Upper lobe of left lung (tissue), 6 donors: Measurements from ENCODE around the gene MFSD12. TPM values are rescaled to one million over a fixed set of nuclear protein-coding genes. Genes with fewer than 3 reads are reported as not detected.

Source experiments
- ATAC-seq, 2 donors: fragments of 200-7000 bp; cut with Tn5 transposase; one replicate each; pipeline ENCODE4 v1.9.1; 2022; ENCODE audit warnings: mild to moderate bottlenecking in 2 of 2, moderate library complexity in 2 of 2; ENCODE audit not compliant: low FRiP score in 2 of 2
- DNase-seq, 2 donors: peaks; one replicate each; pipeline ENCODE4 v3.0.0-alpha.2; 2019 to 2020
- H3K27ac ChIP-seq, 4 donors: fragments of 200-600 bp; sonication (generic); one replicate each; pipeline ENCODE4 v1.5.1; 2016 to 2019
- H3K27me3 ChIP-seq, 4 donors: fragments of 200-600 bp; sonication (generic); one replicate each; pipeline ENCODE4 v1.5.1; 2017 to 2019
- H3K36me3 ChIP-seq, 4 donors: fragments of 200-600 bp; sonication (generic); one replicate each; pipeline ENCODE4 v1.5.1; 2016 to 2019
- H3K4me1 ChIP-seq, 4 donors: fragments of 200-600 bp; sonication (generic); one replicate each; pipeline ENCODE4 v1.5.1; 2018 to 2019
- H3K4me3 ChIP-seq, 4 donors: fragments of 200-600 bp; sonication (generic); one replicate each; pipeline ENCODE4 v1.5.1; 2017 to 2019; ENCODE audit warnings: mild to moderate bottlenecking in 2 of 4, moderate library complexity in 1 of 4
- H3K9me3 ChIP-seq, 4 donors: fragments of 200-600 bp; sonication (generic); one replicate each; pipeline ENCODE4 v1.5.1; 2018 to 2019
- CTCF ChIP-seq, 6 experiments: fragments of 450-650 bp in 4 of 6; fragments of 200-600 bp in 2 of 6; sonication (generic) in 2 of 6; IDR thresholded peaks; one replicate each; pipeline ENCODE4 v1.5.1; 2016 to 2019; ENCODE audit warnings: antibody characterized with exemption in 6 of 6
- EP300 ChIP-seq, 4 donors: sonication (generic); formaldehyde crosslinking; IDR thresholded peaks; one replicate each; pipeline ENCODE4 v1.5.1; 2017; ENCODE audit warnings: antibody characterized with exemption in 4 of 4, control low read depth in 2 of 4
- POLR2A ChIP-seq, 4 donors: fragments of 450-650 bp; IDR thresholded peaks; one replicate each; pipeline ENCODE4 v1.5.1; 2016 to 2017; ENCODE audit warnings: antibody characterized with exemption in 4 of 4, mild to moderate bottlenecking in 2 of 4
- POLR2AphosphoS5 ChIP-seq, 2 donors: sonication (generic); formaldehyde crosslinking; IDR thresholded peaks; one replicate each; pipeline ENCODE4 v1.5.1; 2017; ENCODE audit warnings: antibody characterized with exemption in 2 of 2
- WGBS, 2 donors: methylation state at CpG; one replicate each; pipeline ENCODE4 v1.1.5; 2017 to 2018; 5-methylcytosine and 5-hydroxymethylcytosine counted together
- total RNA-seq, 6 donors: library from RNA; depleted of rRNA in 4 of 6; stranded (reverse); fragments of >200 nt in 4 of 6; gene quantifications; one replicate each; pipeline versions ENCODE4 v1.1.0 to v1.2.1, GENCODE V29; 2016 to 2021
- donor health status: DM: no; HTN: no; CAD: no; lungs with moderate emphysema.
- donor health status: DM: no; HTN: yes; CAD: no; lungs with severe emphysema.

Gene MFSD12
- total RNA-seq, 6 donors from 2014 or later = 44.2 to 178 (median 96.0) TPM

DNA sequence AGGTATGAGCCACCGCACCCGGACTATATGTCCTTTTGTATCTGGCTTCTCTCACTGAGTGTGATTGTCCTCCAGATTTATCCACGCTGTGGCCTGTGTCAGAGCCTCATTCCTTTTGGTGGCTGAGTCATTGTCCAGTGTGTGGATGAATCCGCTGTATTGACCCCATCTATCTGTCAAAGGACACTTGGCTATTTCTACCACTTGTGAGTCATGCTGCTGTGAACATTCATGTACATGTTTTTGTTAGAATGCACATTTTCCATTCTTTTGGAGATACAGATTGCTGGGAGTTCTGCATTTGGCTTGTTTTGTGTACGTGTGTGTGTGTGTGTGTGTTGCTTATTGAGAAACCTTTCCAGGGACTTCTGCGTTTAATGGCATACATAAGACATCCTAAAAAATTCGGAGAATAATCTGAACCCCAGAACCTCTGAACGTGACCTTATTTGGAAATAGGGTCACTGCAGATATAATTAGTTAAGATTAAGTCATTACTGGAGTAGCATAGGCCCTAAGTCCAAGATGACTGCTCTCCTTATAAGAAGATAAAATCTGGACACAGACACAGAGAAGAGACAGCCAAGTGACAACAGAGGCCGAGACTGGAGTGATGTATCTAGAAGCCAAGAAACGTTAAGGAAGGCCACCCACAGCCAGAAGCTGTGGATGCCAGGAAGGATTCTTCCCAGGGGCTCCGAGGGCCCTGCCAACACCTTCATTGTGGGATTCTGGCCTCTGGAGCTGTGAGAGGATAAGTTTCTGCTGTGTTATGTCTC, 23.0 kb upstream of the MFSD12 start:
- Histone ChIP-seq H3K27ac (peak overlapping the region in 3 of 4 donors; percentile 21 to 33 (median 27)), H3K27me3 (peaks cover 0 to 4% (median 1%) of the 10 kb centered on the region in 4 donors), H3K4me3 (no peak overlapping the region), H3K4me1 (peaks cover 6 to 15% (median 14%) of the 10 kb centered on the region in 4 donors), H3K9me3 (no peaks in the 10 kb centered on the region), H3K36me3 (peaks cover 0 to 7% (median 0%) of the 10 kb centered on the region in 4 donors)
- ATAC-seq (peak in 1 of 2 donors; percentile 22), DNase-seq (no peak)
- TF ChIP-seq POLR2A (IDR thresholded peaks at IDR 0.05) (no peak), EP300 (IDR thresholded peaks at IDR 0.05) (no peak), CTCF (IDR thresholded peaks at IDR 0.05) (no peak), POLR2AphosphoS5 (IDR thresholded peaks at IDR 0.05) (no peak)
- WGBS, 2 donors = 58 to 66% methylated on average over 11 of the region's 11 CpGs

DNA sequence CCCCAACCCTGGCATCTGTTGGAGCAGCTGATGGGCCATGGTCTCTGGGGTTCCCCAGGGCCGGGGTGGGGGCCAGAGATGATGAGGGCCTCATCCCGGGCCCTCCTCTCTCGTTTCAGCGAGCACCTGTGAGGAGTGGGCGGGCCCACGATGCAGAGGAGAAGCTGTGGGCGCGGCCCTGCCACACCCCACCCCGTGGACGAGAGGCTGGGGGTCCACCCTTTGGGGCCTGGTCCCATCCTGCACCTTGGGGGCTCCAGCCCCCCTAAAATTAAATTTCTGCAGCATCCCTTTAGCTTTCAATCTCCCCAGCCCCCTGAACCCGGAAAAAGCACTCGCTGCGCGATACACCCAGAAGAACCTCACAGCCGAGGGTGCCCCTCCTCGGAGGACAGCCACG, 21.0 kb upstream of the MFSD12 start:
- TF ChIP-seq CTCF (IDR thresholded peaks at IDR 0.05) = no peak
- no peak for TF ChIP-seq EP300 (IDR thresholded peaks at IDR 0.05)
- no peak for TF ChIP-seq POLR2AphosphoS5 (IDR thresholded peaks at IDR 0.05)
- TF ChIP-seq POLR2A (IDR thresholded peaks at IDR 0.05) = no peak
- no peaks in the 10 kb centered on the region for H3K27me3 ChIP-seq
- no peak overlapping the region for H3K27ac ChIP-seq
- no peak for ATAC-seq
- 79 to 86% methylated on average over 12 to 17 of the region's 17 CpGs for WGBS, 2 donors
- H3K9me3 ChIP-seq = no peaks in the 10 kb centered on the region
- H3K36me3 ChIP-seq = peaks cover 0 to 13% (median 0%) of the 10 kb centered on the region in 4 donors
- H3K4me1 ChIP-seq = peaks cover 12 to 22% (median 17%) of the 10 kb centered on the region in 4 donors
- no peak overlapping the region for H3K4me3 ChIP-seq
- no peak for DNase-seq

DNA sequence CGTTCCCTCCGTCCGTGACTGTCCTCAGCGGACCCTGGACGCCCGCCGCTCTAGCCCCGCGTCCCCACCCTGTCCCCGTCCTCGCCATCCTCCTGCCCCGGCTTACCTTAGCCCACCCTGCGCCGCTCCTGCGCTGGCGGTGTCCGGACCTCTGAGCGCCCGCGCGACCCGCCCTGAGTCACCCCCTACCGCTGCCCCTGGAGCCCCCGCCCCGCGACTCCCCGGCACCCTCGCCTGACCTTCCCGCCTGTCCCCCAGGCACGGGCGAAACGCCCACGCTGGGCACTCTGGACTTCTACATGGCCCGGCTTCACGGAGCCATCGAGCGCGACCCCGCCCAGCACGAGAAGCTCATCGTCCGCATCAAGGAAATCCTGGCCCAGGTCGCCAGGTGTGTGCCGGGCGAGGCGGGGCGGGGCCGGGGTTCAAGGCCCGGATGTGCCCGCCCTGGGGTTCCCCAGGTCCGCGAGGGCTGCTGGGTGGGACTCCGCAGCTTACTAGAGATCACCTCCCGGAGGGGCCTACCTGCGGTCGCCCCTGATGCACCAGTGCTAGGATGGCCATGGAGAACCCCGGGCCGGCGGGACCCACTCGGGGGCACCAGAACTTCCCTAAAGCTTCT, 20.4 kb upstream of the MFSD12 start:
- TF ChIP-seq CTCF (IDR thresholded peaks at IDR 0.05) (no peak), EP300 (IDR thresholded peaks at IDR 0.05) (no peak), POLR2A (IDR thresholded peaks at IDR 0.05) (no peak), POLR2AphosphoS5 (IDR thresholded peaks at IDR 0.05) (no peak)
- no peak overlapping the region for H3K27ac ChIP-seq
- H3K36me3 ChIP-seq = peaks cover 0 to 13% (median 0%) of the 10 kb centered on the region in 4 donors
- no peaks in the 10 kb centered on the region for H3K27me3 ChIP-seq
- ATAC-seq (no peak), DNase-seq (peak in 1 of 2 donors; percentile 87)
- peaks cover 13 to 26% (median 19%) of the 10 kb centered on the region in 4 donors for H3K4me1 ChIP-seq
- H3K4me3 ChIP-seq = no peak overlapping the region
- no peaks in the 10 kb centered on the region for H3K9me3 ChIP-seq
- 96% methylated on average over 41 to 47 of the region's 60 CpGs for WGBS, 2 donors

DNA sequence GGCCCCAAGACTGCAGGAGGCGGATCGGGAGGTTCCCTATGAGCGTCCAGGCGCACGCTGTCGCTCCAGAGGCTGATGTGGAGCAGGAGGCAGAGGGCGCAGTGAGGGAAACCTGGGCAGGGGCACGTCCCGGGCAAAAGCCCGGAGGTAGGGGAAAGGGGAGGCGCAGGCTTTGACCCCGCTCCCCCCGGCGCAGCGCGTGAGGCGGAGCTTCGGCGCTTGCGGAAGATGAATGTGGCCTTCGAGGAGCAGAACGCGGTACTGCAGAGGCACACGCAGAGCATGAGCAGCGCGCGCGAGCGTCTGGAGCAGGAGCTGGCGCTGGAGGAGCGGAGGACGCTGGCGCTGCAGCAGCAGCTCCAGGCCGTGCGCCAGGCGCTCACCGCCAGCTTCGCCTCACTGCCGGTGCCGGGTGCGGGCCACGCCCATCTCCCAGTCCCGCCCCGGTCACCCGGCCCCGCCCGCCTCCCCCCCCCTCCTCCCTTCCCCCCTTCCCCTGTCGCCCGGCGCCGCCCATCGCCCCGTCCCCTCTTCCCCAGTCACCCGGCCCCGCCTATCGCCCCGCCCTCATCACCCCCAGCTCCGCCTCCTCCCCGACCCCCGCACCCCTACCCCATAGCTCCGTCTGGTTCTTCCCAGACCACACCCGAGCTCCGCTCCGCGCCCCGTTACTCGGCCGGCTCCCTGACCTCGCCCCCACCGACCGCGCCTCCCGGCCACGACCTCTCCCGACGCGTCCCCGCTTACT, 19.5 kb upstream of the MFSD12 start:
- TF ChIP-seq EP300 (IDR thresholded peaks at IDR 0.05) (no peak), POLR2AphosphoS5 (IDR thresholded peaks at IDR 0.05) (no peak), POLR2A (IDR thresholded peaks at IDR 0.05) (no peak), CTCF (IDR thresholded peaks at IDR 0.05) (no peak)
- Histone ChIP-seq H3K4me3 (peak overlapping the region in 3 of 4 donors; percentile 7 to 40 (median 28)), H3K9me3 (no peaks in the 10 kb centered on the region), H3K27me3 (no peaks in the 10 kb centered on the region), H3K4me1 (peaks cover 15 to 31% (median 24%) of the 10 kb centered on the region in 4 donors), H3K27ac (peak overlapping the region in 1 of 4 donors; percentile 15), H3K36me3 (peaks cover 0 to 13% (median 0%) of the 10 kb centered on the region in 4 donors)
- WGBS, 2 donors = 77 to 84% methylated on average over 39 to 59 of the region's 78 CpGs
- ATAC-seq (peak in 1 of 2 donors; percentile 7), DNase-seq (peak in 1 of 2 donors; percentile 90)
